ENCODE measurements around the gene ASIC4. TPM values are rescaled to one million over a fixed set of nuclear protein-coding genes. Genes with fewer than 3 reads are reported as not detected.

Gene ASIC4
- total RNA-seq, 2 donors from 2014 or later, result not detected

DNA sequence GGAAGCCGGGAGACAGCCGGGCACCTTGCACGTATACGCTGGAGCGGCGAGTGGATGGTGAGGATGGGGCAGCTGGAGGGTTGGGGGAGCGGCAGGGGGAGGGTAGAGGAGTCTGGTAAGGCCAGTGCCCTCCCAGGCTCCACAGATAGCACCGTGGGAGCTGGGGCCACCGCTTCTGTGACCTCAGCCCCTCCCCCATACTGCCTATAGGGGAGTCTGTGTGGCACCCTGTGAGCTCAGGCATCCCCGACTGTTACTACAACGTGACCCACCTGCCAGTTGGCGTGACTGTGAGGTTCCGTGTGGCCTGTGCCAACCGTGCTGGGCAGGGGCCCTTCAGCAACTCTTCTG is 25.5 kb upstream of the ASIC4 start:
- 84 to 87% methylated on average over 9 to 14 of the region's 14 CpGs for WGBS, 2 donors
- no peak for TF ChIP-seq POLR2A (IDR thresholded peaks at IDR 0.05)
- TF ChIP-seq CTCF (IDR thresholded peaks at IDR 0.05), result no peak
- no peak overlapping the region for H3K4me3 ChIP-seq
- intact Hi-C loops (cut with DNase I), result no loop called here
- ATAC-seq, result no peak
- peaks cover 12% of the 10 kb centered on the region for H3K4me1 ChIP-seq
- peaks cover 9 to 18% of the 10 kb centered on the region in 2 donors for H3K27me3 ChIP-seq
- H3K9me3 ChIP-seq, result no peaks in the 10 kb centered on the region
- H3K27ac ChIP-seq, result no peak overlapping the region
- DNase-seq, result no peak
- H3K36me3 ChIP-seq (replicated peaks in 1 of 2; ENCODE audit: insufficient read depth in 1 of 2, low read depth in 2 of 2), result no peaks in the 10 kb centered on the region

DNA sequence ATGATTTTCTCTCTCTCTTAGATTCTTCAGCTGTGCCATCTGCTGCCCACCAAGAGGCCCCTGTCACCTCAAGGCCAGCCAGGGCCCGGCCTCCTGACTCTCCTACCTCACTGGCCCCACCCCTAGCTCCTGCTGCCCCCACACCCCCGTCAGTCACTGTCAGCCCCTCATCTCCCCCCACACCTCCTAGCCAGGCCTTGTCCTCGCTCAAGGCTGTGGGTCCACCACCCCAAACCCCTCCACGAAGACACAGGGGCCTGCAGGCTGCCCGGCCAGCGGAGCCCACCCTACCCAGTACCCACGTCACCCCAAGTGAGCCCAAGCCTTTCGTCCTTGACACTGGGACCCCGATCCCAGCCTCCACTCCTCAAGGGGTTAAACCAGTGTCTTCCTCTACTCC is 25.0 kb upstream of the ASIC4 start:
- 78 to 82% methylated on average over 9 of the region's 9 CpGs for WGBS, 2 donors
- peaks cover 5 to 14% of the 10 kb centered on the region in 2 donors for H3K27me3 ChIP-seq
- H3K9me3 ChIP-seq, result no peaks in the 10 kb centered on the region
- no peak overlapping the region for H3K27ac ChIP-seq
- H3K4me3 ChIP-seq, result no peak overlapping the region
- no peak for ATAC-seq
- intact Hi-C loops (cut with DNase I), result no loop called here
- peaks cover 7% of the 10 kb centered on the region for H3K4me1 ChIP-seq
- H3K36me3 ChIP-seq (replicated peaks in 1 of 2; ENCODE audit: insufficient read depth in 1 of 2, low read depth in 2 of 2), result no peaks in the 10 kb centered on the region
- DNase-seq, result no peak
- TF ChIP-seq POLR2A (IDR thresholded peaks at IDR 0.05) (no peak), CTCF (IDR thresholded peaks at IDR 0.05) (no peak)

DNA sequence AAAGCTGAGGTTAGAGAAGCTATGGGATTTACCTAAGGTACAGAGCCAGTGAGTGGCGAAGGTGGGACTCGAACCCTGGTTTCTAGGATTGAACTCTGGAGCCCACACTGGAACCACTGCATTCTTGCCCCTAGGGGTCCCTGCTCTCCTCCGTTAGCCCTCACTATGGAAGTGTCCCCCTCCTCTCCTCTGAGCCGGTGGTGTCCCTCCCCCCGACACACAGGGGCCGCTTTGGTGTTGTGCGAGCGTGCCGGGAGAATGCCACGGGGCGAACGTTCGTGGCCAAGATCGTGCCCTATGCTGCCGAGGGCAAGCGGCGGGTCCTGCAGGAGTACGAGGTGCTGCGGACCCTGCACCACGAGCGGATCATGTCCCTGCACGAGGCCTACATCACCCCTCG is 24.1 kb upstream of the ASIC4 start:
- no peak for DNase-seq
- intact Hi-C loops (cut with DNase I), result no loop called here

DNA sequence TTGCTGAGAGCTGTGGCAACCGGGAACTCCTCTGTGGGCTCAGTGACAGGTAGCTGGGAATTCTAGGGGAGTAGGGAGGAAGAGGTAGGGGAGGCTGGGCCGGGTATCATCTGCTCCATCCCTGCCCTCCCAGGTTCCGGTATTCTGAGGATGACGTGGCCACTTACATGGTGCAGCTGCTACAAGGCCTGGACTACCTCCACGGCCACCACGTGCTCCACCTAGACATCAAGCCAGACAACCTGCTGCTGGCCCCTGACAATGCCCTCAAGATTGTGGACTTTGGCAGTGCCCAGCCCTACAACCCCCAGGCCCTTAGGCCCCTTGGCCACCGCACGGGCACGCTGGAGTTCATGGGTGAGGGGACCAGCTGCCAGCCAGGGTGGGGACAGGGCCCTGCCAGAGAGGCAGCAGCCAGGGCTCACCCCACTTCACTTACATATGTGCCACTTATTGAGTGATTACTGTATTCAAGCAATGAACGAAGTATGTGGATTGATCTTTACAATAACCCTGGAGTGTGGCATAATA is 23.6 kb upstream of the ASIC4 start:
- DNase-seq (no peak), ATAC-seq (no peak)
- Histone ChIP-seq H3K9me3 (no peaks in the 10 kb centered on the region), H3K36me3 (replicated peaks in 1 of 2; ENCODE audit: insufficient read depth in 1 of 2, low read depth in 2 of 2) (no peaks in the 10 kb centered on the region), H3K4me1 (no peaks in the 10 kb centered on the region), H3K4me3 (no peak overlapping the region), H3K27ac (no peak overlapping the region), H3K27me3 (peaks cover 0 to 4% of the 10 kb centered on the region in 2 donors)
- WGBS, 2 donors, result 60 to 77% methylated on average over 3 to 9 of the region's 10 CpGs
- TF ChIP-seq POLR2A (IDR thresholded peaks at IDR 0.05) (no peak), CTCF (IDR thresholded peaks at IDR 0.05) (no peak)
- intact Hi-C loops (cut with DNase I), result no loop called here

More for the DNA sequence above, 24.1 kb upstream of the ASIC4 start:
- no peak overlapping the region for H3K4me3 ChIP-seq
- H3K9me3 ChIP-seq, result no peaks in the 10 kb centered on the region
- ATAC-seq, result no peak
- H3K27ac ChIP-seq, result no peak overlapping the region
- H3K4me1 ChIP-seq, result no peaks in the 10 kb centered on the region
- peaks cover 0 to 5% of the 10 kb centered on the region in 2 donors for H3K27me3 ChIP-seq
- TF ChIP-seq POLR2A (IDR thresholded peaks at IDR 0.05), result no peak
- no peak for TF ChIP-seq CTCF (IDR thresholded peaks at IDR 0.05)
- no peaks in the 10 kb centered on the region for H3K36me3 ChIP-seq (replicated peaks in 1 of 2; ENCODE audit: insufficient read depth in 1 of 2, low read depth in 2 of 2)
- 83 to 89% methylated on average over 13 to 21 of the region's 23 CpGs for WGBS, 2 donors

DNA sequence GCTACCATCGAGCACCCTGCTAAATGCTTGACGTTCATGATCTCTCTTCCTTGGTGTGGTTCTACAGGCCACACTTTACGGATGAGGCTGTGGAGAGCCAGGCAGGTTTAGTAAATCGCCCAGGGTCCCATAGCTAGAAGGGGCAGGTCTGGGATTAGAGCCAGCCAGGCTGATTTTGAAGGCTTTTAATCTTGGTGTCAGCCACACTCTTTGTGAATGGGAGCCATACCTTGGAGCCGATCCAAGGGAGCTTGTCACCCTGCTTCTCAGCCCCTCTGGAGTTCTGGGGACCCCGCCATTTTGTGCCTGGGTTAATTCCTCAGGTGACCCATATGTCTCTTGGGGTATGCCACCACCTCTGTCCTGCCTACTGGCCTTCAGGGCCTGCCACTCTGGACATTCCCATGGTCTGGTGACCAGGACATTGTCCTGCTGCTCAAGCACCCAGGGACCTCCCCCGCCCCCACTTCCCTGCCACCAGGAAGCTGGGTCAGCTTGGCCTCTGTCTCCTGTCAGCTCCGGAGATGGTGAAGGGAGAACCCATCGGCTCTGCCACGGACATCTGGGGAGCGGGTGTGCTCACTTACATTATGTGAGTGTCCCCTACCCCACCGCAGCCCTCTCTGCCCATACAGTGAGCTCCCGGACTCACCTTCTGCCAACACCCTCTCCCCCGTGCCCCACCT is 22.9 kb upstream of the ASIC4 start:
- Histone ChIP-seq H3K36me3 (replicated peaks in 1 of 2; ENCODE audit: insufficient read depth in 1 of 2, low read depth in 2 of 2) (no peaks in the 10 kb centered on the region), H3K27me3 (peaks cover 0 to 4% of the 10 kb centered on the region in 2 donors), H3K9me3 (no peaks in the 10 kb centered on the region), H3K4me3 (no peak overlapping the region), H3K4me1 (no peaks in the 10 kb centered on the region), H3K27ac (no peak overlapping the region)
- DNase-seq (no peak), ATAC-seq (no peak)
- 72 to 79% methylated on average over 11 to 12 of the region's 14 CpGs for whole genome bisulfite sequencing, 2 donors
- intact Hi-C loops (cut with DNase I), result no loop called here
- no peak for TF ChIP-seq CTCF (IDR thresholded peaks at IDR 0.05)
- TF ChIP-seq POLR2A (IDR thresholded peaks at IDR 0.05), result no peak

Data from body of pancreas (tissue), 4 donors.